ENCODE measurements around the gene SLC5A11.

DNA sequence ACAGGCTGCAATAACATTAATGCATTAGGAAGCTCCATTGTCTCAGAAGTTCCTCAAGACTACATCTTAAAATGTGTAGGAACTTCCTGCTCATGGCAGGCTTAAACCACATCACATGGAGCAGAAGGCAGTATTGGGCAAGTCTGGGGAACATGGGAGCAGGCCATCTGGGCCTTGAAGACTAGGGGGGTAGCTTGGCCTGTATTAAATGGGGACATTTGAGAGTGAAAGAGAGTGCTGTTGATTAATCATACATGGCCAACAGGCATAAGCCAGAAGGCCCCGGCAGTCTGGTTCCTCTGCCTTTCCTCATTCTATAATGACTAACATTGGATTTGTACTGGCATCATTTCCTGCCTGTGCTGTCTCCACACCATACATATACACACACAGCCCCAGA, 25.2 kb upstream of the SLC5A11 start:
- TF ChIP-seq POLR2A (IDR thresholded peaks at IDR 0.05; ENCODE audit: low read depth) = no peak
- no peak for TF ChIP-seq CTCF (IDR thresholded peaks at IDR 0.05)
